ENCODE measurements around the gene NFYC.

DNA sequence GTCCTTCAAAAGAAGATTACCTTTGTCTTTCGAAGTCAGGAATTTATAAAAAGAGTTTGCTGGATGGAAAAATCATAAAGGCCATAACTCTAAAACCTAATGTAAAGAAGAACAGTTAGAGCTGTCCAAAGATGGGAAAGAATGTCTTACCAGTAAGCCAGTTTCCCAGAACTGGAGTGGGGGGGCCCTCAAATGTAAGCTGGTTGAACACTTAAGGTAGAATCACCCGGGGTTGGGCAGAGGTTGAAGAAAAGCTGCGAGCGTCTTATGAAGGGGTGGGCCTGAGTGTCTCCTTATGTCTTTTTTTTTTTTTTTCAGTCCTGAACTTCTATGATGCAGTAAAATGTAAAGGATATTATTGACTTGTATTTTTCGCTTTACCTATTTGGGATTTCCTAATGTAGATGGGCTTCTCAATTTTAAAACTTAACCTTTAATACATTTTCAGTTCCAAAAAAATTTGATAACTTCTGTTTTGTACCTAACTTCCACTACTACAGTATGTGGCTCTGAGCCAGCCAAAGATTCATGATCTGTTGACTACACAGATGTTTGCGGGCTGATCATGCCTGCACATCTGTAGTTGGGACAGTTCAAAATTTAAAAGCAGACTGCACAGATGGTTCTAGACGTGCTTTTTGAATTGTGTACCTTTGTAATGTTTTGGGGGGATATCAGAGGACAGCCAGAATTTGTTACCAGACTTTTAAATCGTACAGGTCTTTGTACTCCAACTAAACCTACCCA is 43.6 kb downstream of the NFYC start:
- TF ChIP-seq POLR2AphosphoS5 (IDR thresholded peaks at IDR 0.05; ENCODE audit: low read depth, low read length) = no peak
- TF ChIP-seq REST (IDR thresholded peaks at IDR 0.05; ENCODE audit: insufficient read depth in 1 of 2, low read depth in 2 of 2, low read length in 2 of 2) = no peak

Data from PFSK-1 (cell line).